PC-9 (cell line): Measurements from ENCODE around the gene LMF1.

Experiments
- EZH2 ChIP-seq: fragments of 200-600 bp; sonication (generic); IDR thresholded peaks from 2 replicates; pipeline ENCODE4 v1.8.0; 2017; ENCODE audit warnings: antibody characterized with exemption, low read depth
- TF ChIP-seq, protein P1 (sequence below): fragments of 200-600 bp; sonication (generic); conservative IDR thresholded peaks from 2 replicates; pipeline ENCODE4 v1.6.1; 2017; ENCODE audit warnings: mixed run types, antibody characterized with exemption, mild to moderate bottlenecking, moderate library complexity

DNA sequence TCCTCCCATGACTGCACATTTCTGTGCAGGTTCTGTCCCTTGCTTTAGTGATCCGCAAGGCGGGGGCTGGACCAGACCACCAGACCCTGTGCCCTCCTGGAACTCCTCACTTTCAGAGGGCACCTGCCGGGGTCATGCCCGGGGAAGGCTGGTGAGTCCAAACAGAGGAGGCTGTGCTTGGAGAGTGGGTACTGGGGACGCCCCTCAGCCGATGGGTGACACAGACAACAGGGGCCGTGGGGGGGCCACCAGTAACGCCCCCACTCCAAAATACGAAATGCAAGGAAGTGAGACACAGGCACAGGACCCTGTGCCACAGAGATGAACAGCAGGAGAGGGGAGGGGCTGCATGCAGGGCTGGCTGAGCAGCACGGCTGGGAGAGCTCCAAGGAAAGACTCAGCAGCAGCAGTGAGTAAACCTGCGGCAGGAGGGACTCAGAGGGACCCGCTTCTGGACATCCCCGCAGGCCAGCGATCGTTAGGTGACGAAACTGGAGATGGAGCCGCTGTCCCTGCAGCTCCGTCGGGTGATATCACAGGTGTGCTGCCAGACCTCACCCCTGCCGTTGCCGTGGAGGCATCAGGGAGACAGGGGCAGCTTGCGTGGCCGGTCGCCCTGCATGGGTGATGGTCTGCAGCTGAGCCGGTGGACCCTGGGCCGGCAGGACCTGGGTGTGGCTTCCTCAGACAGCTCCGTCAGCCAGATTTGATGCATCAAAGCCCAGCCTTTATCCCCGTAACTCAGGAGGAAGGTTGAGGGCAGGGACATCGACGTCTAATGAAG lies 99.0 kb downstream of the LMF1 start:
- TF ChIP-seq, protein P1, sequence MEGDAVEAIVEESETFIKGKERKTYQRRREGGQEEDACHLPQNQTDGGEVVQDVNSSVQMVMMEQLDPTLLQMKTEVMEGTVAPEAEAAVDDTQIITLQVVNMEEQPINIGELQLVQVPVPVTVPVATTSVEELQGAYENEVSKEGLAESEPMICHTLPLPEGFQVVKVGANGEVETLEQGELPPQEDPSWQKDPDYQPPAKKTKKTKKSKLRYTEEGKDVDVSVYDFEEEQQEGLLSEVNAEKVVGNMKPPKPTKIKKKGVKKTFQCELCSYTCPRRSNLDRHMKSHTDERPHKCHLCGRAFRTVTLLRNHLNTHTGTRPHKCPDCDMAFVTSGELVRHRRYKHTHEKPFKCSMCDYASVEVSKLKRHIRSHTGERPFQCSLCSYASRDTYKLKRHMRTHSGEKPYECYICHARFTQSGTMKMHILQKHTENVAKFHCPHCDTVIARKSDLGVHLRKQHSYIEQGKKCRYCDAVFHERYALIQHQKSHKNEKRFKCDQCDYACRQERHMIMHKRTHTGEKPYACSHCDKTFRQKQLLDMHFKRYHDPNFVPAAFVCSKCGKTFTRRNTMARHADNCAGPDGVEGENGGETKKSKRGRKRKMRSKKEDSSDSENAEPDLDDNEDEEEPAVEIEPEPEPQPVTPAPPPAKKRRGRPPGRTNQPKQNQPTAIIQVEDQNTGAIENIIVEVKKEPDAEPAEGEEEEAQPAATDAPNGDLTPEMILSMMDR = no peak
- no peak for TF ChIP-seq EZH2
